Right kidney (tissue), 9 donors: ENCODE results near the gene RHBG.
"Not testable (repeated sequence)": the region's sequence is repeated elsewhere in the genome, so short reads cannot be mapped to it uniquely, and the experiment has no call there.

ENCODE experiments used
- DNase-seq: peaks from one replicate; pipeline ENCODE4 v3.0.0-alpha.2; 2016
- long read RNA-seq, 8 donors: transcript quantifications; one replicate each; lab custom pipeline, GENCODE V29; 2026

The RHBG gene
- long read RNA-seq, donor 1, partial matches to known transcripts = 0 of 4 reads
- long read RNA-seq, donor 1, other reads (novel, unspliced or antisense) = 0 of 4 reads
- long read RNA-seq, donor 2 = 0 reads
- long read RNA-seq, donor 3 = 0 reads
- long read RNA-seq, donor 4, partial matches to known transcripts = 0 of 1 reads
- long read RNA-seq, donor 4, other reads (novel, unspliced or antisense) = 0 of 1 reads
- long read RNA-seq, donor 5 = 0 reads
- long read RNA-seq, donor 6 = 0 reads
- long read RNA-seq, donor 7 = 0 reads
- long read RNA-seq, donor 8, partial matches to known transcripts = 8 of 8 reads
- long read RNA-seq, donor 8, other reads (novel, unspliced or antisense) = 0 of 8 reads

- peak; percentile 61 for DNase-seq
Observed at GRCh38 chr1:156368889-156369684, at the start of gene RHBG. Gene RHBG, plus strand, starts transcription at chr1:156369211. Its CDS starts 39 bp downstream, at chr1:156369250.

- no peak for DNase-seq
Observed at GRCh38 chr1:156319664-156320063, 49.3 kb upstream of the RHBG start.

GRCh38 chr1:156320560-156320959, 48.5 kb upstream of the RHBG start:
- DNase-seq = no peak

- not testable (repeated sequence) for DNase-seq
Observed at GRCh38 chr1:156323179-156323578, 45.8 kb upstream of the RHBG start.

GRCh38 chr1:156336242-156336641, 32.8 kb upstream of the RHBG start:
- no peak for DNase-seq

- DNase-seq = no peak
Observed at GRCh38 chr1:156337052-156337887, 31.7 kb upstream of the RHBG start.

GRCh38 chr1:156337888-156338179, 31.2 kb upstream of the RHBG start:
- no peak for DNase-seq

GRCh38 chr1:156338180-156338976, 30.6 kb upstream of the RHBG start, which contains the start of the genes CCT3 and TSACC:
Gene CCT3, minus strand, starts transcription at chr1:156338292. Its CDS starts 108 bp downstream, at chr1:156338184.
Gene TSACC, plus strand, starts transcription at chr1:156338526. Its CDS starts 1,232 bp downstream, at chr1:156339758.
- DNase-seq = peak; percentile 99

- DNase-seq = no peak
Observed at GRCh38 chr1:156342166-156342955, 26.6 kb upstream of the RHBG start.

- no peak for DNase-seq
Observed at GRCh38 chr1:156344409-156344808, 24.6 kb upstream of the RHBG start.

- DNase-seq = not testable (repeated sequence)
Observed at GRCh38 chr1:156346035-156346434, 23.0 kb upstream of the RHBG start.

GRCh38 chr1:156346636-156347035, 22.4 kb upstream of the RHBG start:
- no peak for DNase-seq

- DNase-seq = no peak
Observed at GRCh38 chr1:156347331-156347730, 21.7 kb upstream of the RHBG start.

- DNase-seq = not testable (repeated sequence)
Observed at GRCh38 chr1:156352481-156352880, 16.5 kb upstream of the RHBG start.

GRCh38 chr1:156356262-156356874, 12.6 kb upstream of the RHBG start:
- DNase-seq = no peak

GRCh38 chr1:156356875-156357534, 12.0 kb upstream of the RHBG start:
- DNase-seq = peak; percentile 53

GRCh38 chr1:156357977-156358376, 11.0 kb upstream of the RHBG start:
- DNase-seq = no peak

- no peak for DNase-seq
Observed at GRCh38 chr1:156358641-156359040, 10.4 kb upstream of the RHBG start.

GRCh38 chr1:156359249-156359648, 9.8 kb upstream of the RHBG start:
- DNase-seq = no peak

- DNase-seq = no peak
Observed at GRCh38 chr1:156359973-156360372, 9.0 kb upstream of the RHBG start.
